Measurements from ENCODE around the gene DGKB. TPM values are rescaled to one million over a fixed set of nuclear protein-coding genes. Genes with fewer than 3 reads are reported as not detected.

The DGKB gene
- total RNA-seq, 1 experiment from 2014 or later: not detected

DNA sequence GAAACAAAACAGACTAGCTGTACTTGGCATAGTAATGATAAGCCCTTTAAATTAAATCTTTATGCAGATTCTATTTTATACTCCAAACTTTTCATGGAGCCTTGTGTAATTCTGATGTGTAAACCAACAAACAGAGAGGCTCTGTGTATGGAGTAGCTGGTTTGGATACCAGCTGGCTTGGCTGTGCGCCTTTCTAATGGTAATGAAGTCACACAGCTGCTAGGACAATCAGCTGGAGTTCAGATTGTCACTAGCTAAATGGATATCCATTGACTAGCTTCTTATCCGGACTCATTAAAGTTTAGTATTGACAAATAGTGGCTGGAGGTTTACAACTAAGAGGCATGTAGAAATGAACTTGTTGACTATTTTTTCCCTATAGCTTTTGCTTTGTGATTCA lies 398.4 kb downstream of the DGKB start:
- Mint-ChIP-seq H3K4me3 (ENCODE audit: low read depth, unreplicated experiment) (no peak overlapping the region), H3K4me1 (ENCODE audit: low read depth, unreplicated experiment) (peaks cover 23% of the 10 kb centered on the region), H3K9me3 (ENCODE audit: low read depth, unreplicated experiment) (peaks cover 3% of the 10 kb centered on the region), H3K36me3 (ENCODE audit: insufficient read depth, unreplicated experiment) (no peaks in the 10 kb centered on the region), H3K27me3 (ENCODE audit: unreplicated experiment) (no peaks in the 10 kb centered on the region), H3K27ac (ENCODE audit: unreplicated experiment) (no peak overlapping the region)
- intact Hi-C loops (cut with micrococcal nuclease; ENCODE audit: unreplicated experiment): no loop called here
- CTCF ChIA-PET: interaction anchor here (1.3 kb wide), 1 partner anchor 9 kb away, joined by 3 read pairs; no protein-coding TSS in a partner anchor
- BruUV-seq (replicated peaks): no TSS peak
- TF ChIP-seq, protein P1, sequence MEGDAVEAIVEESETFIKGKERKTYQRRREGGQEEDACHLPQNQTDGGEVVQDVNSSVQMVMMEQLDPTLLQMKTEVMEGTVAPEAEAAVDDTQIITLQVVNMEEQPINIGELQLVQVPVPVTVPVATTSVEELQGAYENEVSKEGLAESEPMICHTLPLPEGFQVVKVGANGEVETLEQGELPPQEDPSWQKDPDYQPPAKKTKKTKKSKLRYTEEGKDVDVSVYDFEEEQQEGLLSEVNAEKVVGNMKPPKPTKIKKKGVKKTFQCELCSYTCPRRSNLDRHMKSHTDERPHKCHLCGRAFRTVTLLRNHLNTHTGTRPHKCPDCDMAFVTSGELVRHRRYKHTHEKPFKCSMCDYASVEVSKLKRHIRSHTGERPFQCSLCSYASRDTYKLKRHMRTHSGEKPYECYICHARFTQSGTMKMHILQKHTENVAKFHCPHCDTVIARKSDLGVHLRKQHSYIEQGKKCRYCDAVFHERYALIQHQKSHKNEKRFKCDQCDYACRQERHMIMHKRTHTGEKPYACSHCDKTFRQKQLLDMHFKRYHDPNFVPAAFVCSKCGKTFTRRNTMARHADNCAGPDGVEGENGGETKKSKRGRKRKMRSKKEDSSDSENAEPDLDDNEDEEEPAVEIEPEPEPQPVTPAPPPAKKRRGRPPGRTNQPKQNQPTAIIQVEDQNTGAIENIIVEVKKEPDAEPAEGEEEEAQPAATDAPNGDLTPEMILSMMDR (IDR thresholded peaks at IDR 0.05; ENCODE audit: unreplicated experiment): no peak
- no peak for DNase-seq

DNA sequence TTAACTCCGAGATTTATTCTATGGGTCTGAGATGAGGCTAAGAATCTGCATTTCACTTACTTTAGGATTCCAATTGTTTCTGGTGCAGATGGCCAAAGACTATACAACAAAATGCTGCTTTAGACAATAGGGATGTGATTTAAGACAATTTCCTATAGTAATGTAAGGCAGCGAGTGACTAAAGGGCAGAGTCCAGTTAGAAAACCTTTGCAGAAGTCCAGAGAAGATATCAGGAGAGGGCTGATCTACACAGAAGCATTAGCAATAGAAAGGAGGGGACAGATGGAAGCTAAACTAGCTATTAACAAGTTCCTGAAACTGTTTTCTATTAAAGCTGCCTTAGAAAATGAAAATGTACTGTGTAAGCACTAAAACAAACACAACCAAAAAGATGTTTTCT lies 398.9 kb downstream of the DGKB start:
- no TSS peak for BruUV-seq (replicated peaks)
- H3K4me1 Mint-ChIP-seq (ENCODE audit: low read depth, unreplicated experiment): peaks cover 23% of the 10 kb centered on the region
- TF ChIP-seq, protein P1 (IDR thresholded peaks at IDR 0.05; ENCODE audit: unreplicated experiment): no peak
- no peak for DNase-seq
- H3K36me3 Mint-ChIP-seq (ENCODE audit: insufficient read depth, unreplicated experiment): no peaks in the 10 kb centered on the region
- H3K9me3 Mint-ChIP-seq (ENCODE audit: low read depth, unreplicated experiment): peaks cover 3% of the 10 kb centered on the region
- no peak overlapping the region for H3K27ac Mint-ChIP-seq (ENCODE audit: unreplicated experiment)
- intact Hi-C loops (cut with micrococcal nuclease; ENCODE audit: unreplicated experiment): no loop called here
- CTCF ChIA-PET: interaction anchor here (1.3 kb wide), 1 partner anchor 8 kb away, joined by 3 read pairs; no protein-coding TSS in a partner anchor
- no peak overlapping the region for H3K4me3 Mint-ChIP-seq (ENCODE audit: low read depth, unreplicated experiment)
- H3K27me3 Mint-ChIP-seq (ENCODE audit: unreplicated experiment): no peaks in the 10 kb centered on the region

DNA sequence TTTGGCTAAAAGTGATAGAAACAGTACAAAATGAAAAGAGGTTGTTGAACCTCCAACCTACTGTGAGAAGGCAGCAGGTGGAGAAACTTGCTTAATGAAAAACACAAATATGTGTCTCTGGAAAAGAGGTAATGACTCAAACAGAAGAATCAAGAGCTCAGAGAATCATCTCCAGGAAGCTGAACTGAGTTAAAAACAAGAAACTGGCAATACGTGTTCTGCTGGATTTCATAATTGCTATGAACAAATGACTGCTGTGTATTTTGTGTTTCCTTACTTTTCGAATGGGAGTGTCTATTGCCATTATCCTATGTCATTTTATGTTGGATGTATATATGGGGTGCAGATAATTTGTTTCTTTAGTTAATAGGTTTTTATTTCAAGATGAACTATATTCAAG lies 401.1 kb downstream of the DGKB start:
- TF ChIP-seq, protein P1 (IDR thresholded peaks at IDR 0.05; ENCODE audit: unreplicated experiment): no peak
- BruUV-seq (replicated peaks): no TSS peak
- Mint-ChIP-seq H3K27ac (ENCODE audit: unreplicated experiment) (no peak overlapping the region), H3K4me1 (ENCODE audit: low read depth, unreplicated experiment) (peaks cover 7% of the 10 kb centered on the region), H3K27me3 (ENCODE audit: unreplicated experiment) (no peaks in the 10 kb centered on the region), H3K4me3 (ENCODE audit: low read depth, unreplicated experiment) (no peak overlapping the region), H3K36me3 (ENCODE audit: insufficient read depth, unreplicated experiment) (no peaks in the 10 kb centered on the region), H3K9me3 (ENCODE audit: low read depth, unreplicated experiment) (peaks cover 3% of the 10 kb centered on the region)
- CTCF ChIA-PET: no interaction called here
- intact Hi-C loops (cut with micrococcal nuclease; ENCODE audit: unreplicated experiment): no loop called here
- no peak for DNase-seq

DNA sequence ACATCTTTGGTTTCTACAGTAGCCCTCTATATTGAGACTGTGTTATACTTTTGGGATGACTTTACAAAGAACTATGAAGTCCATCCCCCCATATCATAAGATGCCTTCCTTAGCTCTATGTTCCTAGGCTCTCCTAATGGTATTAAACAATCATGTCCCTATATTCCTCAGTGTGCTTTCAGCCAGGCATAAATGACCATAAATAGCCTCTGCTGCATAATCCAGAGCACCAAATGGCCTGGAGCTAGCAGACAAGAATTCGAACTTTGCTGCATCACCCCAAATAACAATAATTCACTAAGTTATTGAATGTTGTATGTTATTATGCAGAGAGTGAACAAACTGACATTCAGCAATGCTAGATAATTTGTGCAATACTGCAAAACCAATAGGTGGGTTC lies 405.2 kb downstream of the DGKB start:
- Mint-ChIP-seq H3K36me3 (ENCODE audit: insufficient read depth, unreplicated experiment) (no peaks in the 10 kb centered on the region), H3K9me3 (ENCODE audit: low read depth, unreplicated experiment) (peaks cover 3% of the 10 kb centered on the region), H3K27ac (ENCODE audit: unreplicated experiment) (no peak overlapping the region), H3K4me1 (ENCODE audit: low read depth, unreplicated experiment) (peaks cover 12% of the 10 kb centered on the region), H3K4me3 (ENCODE audit: low read depth, unreplicated experiment) (no peak overlapping the region), H3K27me3 (ENCODE audit: unreplicated experiment) (no peaks in the 10 kb centered on the region)
- TF ChIP-seq, protein P1 (IDR thresholded peaks at IDR 0.05; ENCODE audit: unreplicated experiment): no peak
- no peak for DNase-seq
- intact Hi-C loops (cut with micrococcal nuclease; ENCODE audit: unreplicated experiment): no loop called here
- BruUV-seq (replicated peaks): no TSS peak
- CTCF ChIA-PET: no interaction called here
